Measurements from ENCODE around the gene TRPM6.

TRPM6 gene

GRCh38 chr9:74772121-74772520, 115.6 kb downstream of the TRPM6 start:
- DNase-seq = no peak

DNA sequence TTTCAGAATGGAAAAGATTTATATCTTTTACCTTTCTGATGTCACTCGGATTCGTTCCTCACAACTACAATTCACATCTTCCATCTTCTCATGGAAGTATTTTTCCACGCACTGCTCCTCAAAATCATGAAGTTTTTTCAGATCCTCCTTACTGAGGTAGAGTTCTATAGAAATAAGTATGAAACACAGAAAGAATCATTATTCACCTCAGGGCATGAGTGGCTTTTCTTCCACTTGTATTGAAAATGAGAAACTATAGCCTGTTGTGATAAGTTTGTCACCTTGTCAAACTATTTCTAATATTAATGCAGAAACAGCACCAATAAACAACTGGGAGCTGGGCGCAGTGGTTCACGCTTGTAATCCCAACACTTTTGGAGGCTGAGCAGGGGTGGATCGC, 116.0 kb downstream of the TRPM6 start:
- DNase-seq = no peak

DNA sequence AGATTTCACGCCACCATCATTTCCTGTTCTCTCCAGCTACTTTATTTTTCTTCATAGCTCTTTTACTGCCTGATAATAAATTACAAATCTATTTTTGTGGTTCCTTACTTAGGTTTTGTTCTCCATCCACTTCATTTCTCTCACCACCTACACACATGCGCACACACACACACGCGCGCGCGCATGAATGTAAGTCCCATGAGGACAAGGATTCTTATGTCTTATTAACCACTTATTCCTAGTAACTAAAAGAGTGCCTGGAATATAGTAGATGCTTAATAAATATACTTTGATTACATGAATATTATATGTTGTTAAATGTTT, 116.5 kb downstream of the TRPM6 start:
- no peak for DNase-seq

DNA sequence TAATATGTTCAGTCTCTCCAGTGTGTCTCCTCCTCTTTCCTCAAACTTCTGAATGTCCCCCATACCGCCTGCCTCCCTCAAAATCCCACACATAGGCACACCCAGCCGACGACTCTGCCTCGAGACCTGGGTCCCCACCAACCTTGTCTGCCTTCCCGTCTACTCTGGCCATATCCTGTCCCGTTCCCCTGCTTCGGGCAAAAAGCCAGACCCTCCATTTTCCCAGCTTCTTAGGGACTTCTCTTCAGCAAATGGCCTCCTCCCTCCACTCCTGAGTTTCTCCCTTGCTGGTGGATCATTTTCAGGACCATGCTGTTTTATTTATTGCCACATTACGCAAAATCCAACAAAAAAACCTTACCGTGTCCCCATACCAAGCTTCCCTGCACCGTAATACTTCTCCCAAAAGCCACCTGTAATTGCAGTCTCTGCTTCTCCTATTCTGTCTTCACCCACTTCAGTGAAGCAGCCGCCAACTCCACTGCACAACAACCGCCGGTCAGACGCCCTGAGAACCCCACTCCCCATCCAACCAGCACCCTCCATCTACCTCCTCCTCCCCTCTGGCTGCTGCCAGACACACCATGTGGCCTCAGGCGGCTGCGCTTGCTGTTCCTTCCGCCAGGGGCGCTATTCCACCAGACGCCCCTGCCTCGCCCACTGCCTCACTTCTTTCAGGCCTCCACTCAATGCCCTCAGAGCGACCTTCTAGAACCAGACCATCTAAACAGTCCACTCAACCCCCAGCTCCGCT, 117.0 kb downstream of the TRPM6 start:
- DNase-seq = peak; percentile 56

DNA sequence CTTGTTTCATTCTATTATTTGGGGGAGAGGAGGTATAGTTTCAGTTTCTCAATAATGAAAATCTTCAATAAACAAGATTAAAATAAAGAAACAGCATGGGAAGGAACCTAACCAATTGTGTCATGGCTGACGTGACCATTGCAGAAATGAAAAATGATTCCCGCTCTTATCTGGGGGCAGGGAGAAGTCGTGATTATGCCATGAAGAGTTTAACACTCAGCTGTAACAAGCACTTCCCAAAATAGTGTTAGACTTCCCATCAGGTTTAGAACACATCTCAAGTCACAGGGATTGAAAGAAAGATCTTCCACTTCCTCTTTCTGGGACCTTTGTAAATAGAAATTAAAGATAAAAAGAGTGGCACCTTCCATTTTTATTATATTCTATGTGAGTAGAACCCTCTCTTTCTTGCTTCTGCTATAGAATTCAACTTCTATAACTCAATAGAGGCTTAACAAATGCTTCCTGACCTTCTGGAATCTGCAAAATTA, 122.2 kb downstream of the TRPM6 start:
- no peak for DNase-seq

GRCh38 chr9:74762950-74763349, 124.8 kb downstream of the TRPM6 start:
- DNase-seq = no peak

DNA sequence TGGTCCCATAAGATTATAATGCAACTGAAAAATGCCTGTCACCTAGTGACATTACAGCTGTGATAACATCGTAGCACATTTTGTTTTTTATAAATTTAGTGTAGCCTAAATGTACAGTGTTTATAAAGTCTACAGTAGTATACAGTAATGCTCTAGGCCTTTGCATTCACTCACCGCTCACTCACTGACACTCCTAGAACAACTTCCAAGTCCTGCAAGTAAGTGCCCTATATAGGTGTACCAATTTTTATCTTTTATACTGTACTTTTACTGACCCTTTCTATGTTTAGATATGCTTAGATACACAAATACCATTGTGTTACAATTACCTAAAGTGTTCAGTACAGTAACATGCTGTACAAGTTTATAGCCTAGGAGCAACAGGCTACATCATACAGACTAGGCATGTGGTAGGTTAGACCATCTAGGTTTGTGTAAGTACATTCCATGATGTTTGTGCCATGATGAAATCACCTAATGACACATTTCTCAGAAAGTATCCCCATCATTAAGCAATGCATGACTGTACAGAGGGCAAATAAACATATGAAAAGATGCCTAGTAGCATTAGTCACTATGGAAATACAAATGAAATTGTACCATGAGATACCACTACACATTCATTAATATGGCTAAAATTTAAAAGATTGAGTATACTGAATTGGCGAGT, 127.6 kb downstream of the TRPM6 start:
- no peak for DNase-seq

GRCh38 chr9:74755999-74756398, 131.7 kb downstream of the TRPM6 start:
- DNase-seq = no peak

DNA sequence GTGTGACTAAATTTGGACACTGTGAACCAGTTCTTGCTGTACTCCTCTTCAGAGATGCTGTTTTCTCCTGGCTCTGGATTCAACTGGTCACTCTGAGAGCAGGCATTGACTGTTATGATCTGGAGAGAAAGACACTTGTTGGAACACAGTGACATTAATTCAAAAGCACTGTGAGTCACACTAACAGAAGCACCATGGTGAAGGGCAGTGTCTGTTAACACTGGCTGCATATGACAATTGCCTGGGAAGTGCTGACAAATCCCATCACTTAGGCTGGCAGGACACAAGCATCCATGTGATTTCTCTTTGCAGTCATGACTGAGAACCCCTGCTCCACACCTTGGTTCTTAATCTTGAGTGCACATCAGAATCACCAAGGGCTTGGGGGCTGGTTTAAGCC, 132.4 kb downstream of the TRPM6 start:
- DNase-seq = no peak

DNA sequence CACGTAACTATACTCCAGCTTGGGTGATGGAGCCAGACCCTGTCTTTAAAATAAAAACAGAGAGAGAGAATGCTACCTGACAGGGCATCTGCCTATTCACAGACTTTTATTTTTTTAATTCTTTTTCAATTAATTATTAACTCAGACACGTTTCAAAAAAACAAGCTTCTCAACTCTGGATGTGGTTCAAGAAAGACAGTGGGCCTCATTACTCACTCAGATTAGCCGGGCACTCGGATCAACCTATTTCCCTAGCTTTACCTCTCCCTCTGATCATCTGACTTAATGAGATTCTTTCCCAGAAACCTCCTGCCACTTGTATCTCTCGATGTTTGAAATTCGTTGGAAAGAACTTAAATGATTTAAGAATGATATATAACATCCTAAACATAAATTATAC, 134.1 kb downstream of the TRPM6 start:
- DNase-seq = peak; percentile 45

DNA sequence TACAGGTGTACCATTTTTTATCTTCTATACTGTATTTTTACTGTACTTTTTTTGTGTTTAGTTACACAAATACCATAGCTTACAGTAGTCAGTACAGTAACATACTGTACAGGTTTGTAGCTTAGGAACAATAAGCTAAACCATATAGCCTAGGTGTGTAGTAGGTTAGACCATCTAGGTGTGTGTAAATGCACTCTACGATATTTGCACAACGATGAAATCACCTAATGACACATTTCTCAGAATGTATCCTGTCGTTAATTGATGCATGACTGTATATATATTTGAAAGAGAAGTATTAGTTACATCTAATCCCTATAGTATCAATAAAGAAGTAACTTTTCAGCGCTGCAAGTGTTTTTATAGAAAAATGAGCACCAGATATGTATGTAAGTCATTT, 138.8 kb downstream of the TRPM6 start:
- no peak for DNase-seq

DNA sequence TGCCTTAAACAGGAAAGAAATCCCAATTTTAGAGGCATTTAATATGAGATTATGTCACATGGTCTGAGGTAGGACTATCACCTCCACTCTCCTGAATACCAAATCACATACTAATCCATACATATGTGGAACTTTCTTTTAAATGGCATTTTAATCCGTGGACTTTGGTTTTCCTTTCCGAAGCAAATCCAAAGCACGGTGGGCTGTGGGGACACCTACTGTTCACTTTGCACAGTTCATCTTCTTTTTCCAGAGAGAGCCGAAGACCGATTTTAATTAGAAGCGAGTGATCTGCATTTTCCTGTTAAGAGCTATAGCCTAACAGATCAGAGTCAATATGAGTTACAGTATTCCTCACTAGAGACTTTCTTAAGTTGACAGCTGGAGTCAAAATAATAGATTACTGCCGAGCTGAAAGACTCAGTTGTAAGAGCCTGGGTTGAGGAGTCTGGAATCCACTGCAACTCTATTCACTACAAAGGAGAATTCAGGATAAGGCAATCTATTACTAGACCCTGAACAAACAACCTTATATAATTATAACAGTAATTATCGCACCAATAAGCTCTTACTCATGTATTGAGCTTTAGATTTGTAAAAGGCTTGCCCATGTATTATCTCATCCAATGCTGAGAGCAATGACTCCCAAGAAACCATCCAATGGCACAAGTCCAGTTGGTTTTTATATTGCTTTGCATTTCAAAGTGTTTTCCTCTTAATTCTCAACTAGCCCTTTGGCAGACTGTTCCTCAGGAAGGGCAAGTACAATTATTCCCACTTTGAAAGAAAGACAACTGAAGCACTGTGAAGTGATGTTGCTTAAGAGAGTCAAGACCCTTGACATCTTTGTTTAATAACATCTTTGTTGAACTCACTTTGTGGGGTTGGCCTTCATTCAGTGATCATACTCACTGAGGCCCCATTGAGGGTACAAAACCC, 144.7 kb downstream of the TRPM6 start:
- peak; percentile 74 for DNase-seq

DNA sequence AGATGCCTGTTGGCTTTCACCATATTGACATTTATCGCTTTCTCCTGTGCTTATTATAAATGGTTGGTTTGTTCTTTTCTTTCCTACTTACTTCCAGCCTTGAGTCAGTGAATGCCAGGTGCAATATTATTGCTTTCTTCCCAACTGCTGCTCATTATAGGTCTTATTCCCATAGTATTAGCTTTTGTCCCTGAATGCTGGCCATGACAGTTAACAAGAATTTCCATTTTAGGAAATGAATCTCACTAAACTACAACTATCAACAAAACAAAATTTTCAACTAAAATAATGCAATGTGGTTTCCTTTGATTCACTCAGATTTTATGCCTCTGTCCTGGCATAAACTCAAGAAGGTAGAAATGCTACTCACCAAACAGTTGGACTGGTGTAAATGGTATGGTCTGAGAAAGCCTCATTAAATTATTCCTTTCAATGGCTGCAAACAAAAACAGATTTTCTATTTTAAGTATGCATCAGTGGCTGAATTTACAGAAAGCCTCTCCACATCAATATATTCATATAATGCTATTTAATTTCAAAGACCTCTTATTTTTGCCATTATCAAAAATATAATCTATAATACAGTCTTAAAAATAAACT, 145.4 kb downstream of the TRPM6 start:
- no peak for DNase-seq

- no peak for DNase-seq
Measured at GRCh38 chr9:74736646-74737045, 151.1 kb downstream of the TRPM6 start.

DNA sequence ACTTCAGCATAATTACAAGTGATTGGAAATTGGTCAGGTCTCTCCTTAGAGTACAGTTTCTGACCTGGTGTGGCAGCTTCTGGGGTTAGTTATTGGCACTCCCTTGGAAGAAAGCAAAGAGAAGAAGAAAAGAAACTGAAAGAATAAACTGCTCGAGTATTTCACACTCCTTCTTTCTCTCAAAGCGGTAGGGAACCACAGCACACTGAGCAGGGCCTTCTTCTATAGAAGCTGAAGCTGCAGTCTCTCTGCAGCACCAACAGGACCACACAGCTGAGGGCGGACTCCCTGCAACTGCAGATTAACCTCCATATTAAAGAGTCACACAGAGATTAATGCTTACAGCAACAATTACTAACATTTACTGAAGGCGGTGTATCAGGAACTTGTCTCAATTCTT, 152.0 kb downstream of the TRPM6 start:
- DNase-seq = peak; percentile 23

DNA sequence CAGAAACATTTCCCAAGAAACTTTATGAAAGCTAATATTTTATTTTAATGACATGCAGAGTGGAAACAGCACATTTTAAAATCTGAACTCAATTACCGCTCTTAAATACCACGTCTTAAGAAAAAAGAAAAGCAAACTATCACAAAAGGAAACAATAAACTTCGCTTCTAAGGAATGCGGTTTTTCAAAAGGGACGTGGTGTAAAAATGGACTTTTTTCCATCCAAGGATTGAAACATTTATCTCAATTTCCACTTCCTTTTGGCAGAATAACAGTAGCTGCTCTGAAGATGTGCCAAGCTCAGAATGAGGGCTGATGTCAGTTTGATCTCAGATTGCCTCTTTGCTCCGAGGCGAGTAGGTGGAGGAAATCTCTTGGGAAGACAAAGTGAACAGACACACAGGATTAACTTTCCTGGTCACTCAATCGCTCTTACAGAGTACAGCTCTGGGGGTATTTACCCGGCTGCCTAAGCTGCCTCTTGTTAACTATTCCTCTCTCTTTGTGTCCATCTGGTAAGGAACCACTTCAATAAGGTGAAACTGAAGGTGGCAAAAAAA, 158.5 kb downstream of the TRPM6 start:
- DNase-seq = peak; percentile 89

GRCh38 chr9:74728176-74728575, 159.5 kb downstream of the TRPM6 start:
- DNase-seq = no peak

GRCh38 chr9:74726581-74726980, 161.1 kb downstream of the TRPM6 start:
- DNase-seq = no peak

- DNase-seq = no peak
Measured at GRCh38 chr9:74724317-74724716, 163.4 kb downstream of the TRPM6 start.

DNA sequence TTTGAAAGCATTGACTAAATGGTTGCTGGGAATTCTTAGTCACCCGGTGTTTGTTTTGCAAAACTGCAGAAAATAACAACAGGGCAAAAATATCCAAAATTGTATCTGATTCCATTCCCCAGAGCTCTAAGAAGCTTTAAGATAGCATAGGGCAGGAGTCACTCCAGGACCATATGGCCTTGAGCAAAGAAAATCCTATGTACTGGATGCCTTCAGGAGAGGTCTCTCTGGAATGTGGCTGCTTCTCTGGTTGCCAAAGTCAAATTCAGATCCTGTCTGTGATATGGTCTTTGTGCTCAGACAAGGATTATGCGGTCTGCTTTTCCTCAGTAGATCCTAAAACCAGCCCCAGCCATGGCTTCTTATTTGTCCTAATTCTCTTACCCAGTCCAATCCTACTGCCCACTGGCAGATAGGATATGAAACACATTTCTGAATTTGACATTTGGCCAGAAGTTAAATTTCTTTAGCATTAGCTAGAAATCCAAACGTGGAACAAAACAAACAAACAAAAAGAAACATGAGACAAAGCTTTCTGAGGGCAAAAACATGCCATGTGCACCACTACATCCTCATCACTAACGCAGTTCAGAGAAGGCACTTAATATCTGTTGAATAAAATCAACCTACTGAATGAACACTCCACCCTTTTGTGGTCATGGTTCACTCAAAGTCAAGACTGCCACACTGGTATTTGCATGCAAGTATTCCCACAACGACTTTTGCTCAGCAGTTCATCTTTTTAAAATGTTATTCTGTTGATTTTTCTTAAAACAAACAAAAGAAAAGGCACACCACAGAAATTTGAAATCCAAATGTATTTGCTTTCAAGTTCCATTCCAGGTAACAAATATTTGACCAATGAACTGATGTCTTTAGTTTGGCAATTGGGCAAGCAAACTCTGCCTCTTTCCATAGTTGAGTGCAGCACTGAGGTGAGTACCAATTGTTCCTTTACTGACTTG, 165.7 kb downstream of the TRPM6 start:
- DNase-seq = peak; percentile 49

- DNase-seq = no peak
Measured at GRCh38 chr9:74719306-74719705, 168.4 kb downstream of the TRPM6 start.

DNA sequence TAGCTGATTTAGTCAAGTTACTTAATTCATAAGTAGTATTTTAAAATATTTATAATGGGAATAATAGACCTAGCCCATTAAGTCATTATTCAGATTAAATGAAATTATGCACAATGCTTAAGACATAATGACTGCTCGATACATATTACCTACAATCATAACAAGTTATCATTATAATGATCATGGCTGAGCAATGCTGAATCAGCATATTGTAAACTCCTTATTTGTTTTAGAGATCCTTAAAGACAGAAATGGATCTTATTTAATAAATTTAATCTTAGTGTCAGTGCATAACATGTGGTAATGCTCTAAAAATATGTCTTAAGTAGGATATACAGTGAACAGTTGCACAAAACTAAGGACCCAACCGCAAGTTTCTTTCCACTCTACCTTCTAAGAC, 169.0 kb downstream of the TRPM6 start:
- no peak for DNase-seq
